Measurements from ENCODE around the gene CTTNBP2.

Gene CTTNBP2

DNA sequence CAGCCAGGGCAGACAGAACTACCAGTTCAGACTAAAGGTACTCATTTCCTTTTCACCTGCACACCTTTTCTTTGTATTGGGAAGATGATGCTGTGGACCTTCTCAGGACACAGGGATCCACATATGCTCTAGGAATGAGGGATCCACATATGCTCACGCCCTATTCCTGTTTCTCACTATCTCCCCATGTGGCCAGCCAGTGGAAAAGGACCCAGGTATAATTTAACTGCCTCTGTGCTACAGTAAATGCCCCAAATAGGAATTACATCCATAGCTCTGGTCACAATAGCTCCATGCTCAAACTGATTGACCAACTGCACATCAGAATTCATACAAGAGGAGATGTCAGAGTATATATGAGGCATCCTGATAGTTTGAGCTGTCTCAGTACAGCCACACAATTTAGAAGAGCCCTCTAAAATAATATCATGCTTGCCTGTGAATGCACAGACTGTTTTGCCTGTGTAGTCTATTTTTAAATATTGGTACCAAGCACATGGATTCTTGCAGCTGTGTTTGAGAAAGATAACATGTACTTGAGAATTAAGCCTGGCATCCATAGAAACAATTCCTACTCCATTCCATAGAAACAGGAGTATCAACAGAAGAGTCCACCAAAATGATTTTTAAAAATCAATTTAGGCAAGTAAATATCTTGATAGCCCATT, 43.7 kb downstream of the CTTNBP2 start:
- in situ Hi-C loops (cut with MboI; ENCODE audit: low pct_unique_long_range_greater_than_20kb, low sequenced_read_pairs), result no loop called here
- DNase-seq, result no peak

DNA sequence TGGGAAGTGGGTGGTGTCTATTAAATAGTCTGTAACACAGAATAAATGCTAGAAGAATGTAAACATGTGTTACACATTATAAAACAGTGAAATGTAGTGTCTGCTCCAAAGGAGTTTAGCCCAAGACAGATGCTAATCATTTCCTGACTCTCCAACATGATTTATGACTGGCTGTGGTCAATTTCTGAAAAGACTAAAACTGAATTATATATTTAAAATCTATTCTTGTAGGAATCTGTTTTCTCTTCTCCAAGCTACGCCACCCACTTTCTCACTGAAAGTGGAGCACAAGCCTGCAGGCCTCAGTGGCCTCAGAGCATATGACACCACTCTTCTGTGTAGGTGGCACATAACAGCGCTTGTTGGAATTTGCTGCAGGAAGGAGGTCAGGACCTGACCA, 44.4 kb downstream of the CTTNBP2 start:
- no peak for DNase-seq
- in situ Hi-C loops (cut with MboI; ENCODE audit: low pct_unique_long_range_greater_than_20kb, low sequenced_read_pairs), result no loop called here

DNA sequence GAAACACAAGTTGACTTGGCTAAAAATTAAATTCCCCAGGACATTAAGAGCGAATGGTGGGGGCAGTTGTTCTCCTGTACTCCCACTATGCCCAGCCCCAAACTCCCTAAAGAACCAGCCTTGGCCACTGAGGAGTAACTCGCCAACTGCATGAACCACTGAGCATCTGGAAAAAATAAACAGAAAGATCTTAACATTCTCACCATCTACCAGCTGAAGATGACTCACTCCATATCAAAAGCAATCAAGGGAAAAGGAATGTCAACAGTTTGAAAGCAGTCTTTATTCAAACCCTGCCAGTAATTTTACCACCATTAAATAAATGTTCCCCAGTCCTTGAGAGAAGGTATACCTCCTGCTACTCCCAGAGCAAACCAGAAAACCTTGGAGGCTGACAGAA, 45.4 kb downstream of the CTTNBP2 start:
- in situ Hi-C loops (cut with MboI; ENCODE audit: low pct_unique_long_range_greater_than_20kb, low sequenced_read_pairs), result no loop called here
- no peak for DNase-seq

DNA sequence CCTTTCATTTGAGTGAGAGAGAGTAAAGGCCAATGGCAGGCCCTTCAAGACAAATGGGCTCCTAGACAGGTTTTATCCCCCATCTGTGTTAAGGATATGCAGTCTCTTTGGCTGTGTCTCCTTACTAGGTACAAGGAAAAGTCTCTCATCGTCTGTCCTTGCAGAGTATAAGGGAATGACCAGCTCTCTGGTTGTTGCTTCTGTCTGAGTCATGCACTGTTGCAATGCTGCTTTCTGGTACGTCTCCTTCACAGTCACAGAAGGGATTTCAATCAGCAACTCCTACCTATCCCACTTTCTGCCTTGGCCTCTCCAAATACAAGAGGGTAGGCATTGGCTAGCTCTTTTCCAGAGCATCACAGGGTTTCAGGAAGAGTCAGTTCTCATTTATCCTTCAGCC, 48.1 kb downstream of the CTTNBP2 start:
- no peak for DNase-seq

DNA sequence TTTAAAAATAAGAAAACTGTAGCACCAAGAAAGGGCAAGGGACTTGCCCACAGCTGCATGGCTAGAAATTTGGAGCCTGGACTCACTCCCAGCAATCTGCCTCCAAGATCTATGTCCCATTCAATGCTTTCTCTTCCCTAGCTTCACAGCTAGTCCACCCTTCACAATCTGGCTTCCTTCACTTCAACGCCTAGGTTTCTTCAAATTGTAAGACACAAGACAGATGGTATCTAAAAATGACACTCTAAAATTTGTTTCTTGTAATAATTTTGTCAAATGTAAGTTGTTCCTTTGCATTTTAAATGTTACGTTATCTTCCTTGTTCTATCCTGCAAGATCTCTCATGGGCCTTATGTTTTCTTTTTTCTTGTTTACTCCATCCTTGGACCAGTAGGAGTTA, 48.6 kb downstream of the CTTNBP2 start:
- no peak for DNase-seq
- in situ Hi-C loops (cut with MboI; ENCODE audit: low pct_unique_long_range_greater_than_20kb, low sequenced_read_pairs), result no loop called here

More for the DNA sequence above, 48.1 kb downstream of the CTTNBP2 start:
- in situ Hi-C loops (cut with MboI; ENCODE audit: low pct_unique_long_range_greater_than_20kb, low sequenced_read_pairs), result no loop called here

DNA sequence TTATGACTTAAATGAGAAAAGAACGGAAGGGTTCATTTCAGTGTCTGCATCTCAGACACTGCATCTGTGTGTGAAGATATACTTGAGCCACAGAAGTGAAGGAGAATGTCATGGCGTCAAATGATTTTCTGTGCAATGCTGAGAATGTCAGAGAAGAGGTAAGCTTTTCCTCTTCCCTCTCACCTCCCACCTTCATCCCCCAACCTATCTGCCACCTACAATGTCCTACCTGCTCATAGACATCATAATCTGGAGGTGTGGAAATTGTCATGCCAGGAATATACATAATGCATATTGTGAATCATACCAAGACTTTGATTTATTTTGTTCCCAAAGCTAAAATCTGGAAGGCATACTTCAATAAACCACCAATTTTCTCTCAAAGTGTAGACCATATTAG, 53.7 kb downstream of the CTTNBP2 start:
- in situ Hi-C loops (cut with MboI; ENCODE audit: low pct_unique_long_range_greater_than_20kb, low sequenced_read_pairs), result no loop called here
- no peak for DNase-seq

DNA sequence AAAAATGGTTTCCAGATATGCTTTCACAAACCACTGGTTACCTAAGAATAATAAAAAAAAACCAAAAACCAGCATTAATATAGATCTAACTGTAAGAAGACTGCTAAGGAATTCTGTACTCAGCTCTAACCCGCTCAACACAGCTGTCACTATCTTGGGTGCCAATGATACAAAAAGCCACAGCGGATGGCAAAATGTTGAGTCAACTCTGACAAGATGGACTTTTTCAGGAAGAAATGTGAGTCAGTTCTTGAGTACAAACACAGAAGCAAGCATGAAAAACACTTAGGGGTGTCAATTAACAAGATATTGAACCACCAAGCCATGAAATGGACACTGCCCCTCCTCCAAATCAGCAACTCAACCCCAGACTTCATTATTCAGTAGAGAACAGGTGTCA, 55.0 kb downstream of the CTTNBP2 start:
- in situ Hi-C loops (cut with MboI; ENCODE audit: low pct_unique_long_range_greater_than_20kb, low sequenced_read_pairs), result no loop called here
- no peak for DNase-seq

DNA sequence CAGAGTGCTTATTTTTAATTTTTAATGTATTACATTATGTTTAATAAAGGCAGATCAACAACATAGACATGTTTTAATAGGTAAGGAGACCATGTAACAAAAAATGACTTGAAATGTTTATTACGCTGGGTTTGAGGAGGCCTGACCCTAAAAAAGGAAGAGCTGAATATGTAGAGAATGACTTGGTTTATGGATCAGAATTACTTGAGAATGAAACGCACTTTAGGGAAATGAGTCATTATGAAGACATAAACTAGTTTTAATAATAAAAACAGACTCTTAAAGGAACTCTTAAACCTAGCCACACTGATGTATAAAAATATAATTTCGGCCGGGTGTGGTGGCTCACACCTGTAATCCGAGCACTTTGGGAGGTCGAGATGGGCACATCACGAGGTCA, 56.5 kb downstream of the CTTNBP2 start:
- in situ Hi-C loops (cut with MboI; ENCODE audit: low pct_unique_long_range_greater_than_20kb, low sequenced_read_pairs), result no loop called here
- DNase-seq, result no peak

DNA sequence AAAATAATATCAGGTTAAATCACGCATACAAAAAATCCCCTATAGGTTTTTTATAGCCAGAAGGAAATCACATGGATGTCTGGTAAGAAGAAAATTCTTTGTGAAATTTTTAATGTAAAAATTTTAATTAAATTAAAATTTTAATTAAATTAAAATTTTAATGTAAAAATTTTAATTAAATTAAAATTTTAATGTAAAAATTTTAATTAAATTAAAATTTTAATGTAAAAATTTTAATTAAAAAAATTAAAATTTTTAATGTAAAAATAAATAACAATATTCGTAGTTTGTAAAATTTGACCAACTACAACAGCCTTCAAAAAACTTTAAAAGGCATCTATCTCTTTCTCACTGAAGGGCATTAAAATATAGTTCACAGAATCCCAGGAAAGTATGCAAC, 61.5 kb downstream of the CTTNBP2 start:
- DNase-seq, result no peak
- in situ Hi-C loops (cut with MboI; ENCODE audit: low pct_unique_long_range_greater_than_20kb, low sequenced_read_pairs), result no loop called here

DNA sequence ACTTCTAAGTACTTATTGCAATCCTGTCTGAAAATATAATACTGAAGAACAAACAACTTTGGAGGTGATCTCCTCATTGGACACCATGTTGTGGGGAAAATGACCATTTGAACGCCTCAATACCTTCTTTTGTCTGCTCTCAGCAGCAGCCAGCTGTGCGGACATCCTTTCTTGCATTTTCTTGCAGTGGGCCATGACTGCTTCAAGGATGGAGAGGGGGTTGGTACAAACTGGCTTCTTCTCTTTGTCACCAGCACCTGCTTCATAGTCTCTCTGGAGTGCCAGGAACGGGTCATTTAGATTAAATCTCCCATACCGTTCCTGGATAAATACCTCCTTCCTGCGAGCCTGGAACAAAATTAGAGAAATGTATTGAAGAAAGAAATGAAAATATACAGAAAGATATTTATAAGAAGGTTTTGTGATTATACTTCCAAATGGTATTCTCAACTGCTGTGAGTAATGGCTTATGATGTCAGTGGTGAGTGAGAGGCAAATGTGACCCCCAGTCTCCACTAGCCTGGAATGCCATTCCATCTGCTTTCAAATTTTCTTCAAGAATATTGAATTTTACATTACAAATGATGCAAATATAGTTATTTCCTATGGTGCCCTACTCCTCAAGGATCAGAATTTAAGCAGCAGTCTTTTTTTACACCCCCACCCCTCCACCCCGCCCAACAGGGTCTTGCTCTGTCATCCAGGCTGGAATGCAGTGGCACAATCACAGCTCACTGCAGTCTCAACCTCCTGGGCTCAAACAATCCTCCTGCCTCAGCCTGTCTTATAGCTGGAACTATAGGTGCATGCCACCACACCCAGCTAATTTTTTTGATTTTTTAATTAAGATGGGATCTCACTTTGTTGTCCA, 62.4 kb downstream of the CTTNBP2 start:
- in situ Hi-C loops (cut with MboI; ENCODE audit: low pct_unique_long_range_greater_than_20kb, low sequenced_read_pairs), result no loop called here
- no peak for DNase-seq

DNA sequence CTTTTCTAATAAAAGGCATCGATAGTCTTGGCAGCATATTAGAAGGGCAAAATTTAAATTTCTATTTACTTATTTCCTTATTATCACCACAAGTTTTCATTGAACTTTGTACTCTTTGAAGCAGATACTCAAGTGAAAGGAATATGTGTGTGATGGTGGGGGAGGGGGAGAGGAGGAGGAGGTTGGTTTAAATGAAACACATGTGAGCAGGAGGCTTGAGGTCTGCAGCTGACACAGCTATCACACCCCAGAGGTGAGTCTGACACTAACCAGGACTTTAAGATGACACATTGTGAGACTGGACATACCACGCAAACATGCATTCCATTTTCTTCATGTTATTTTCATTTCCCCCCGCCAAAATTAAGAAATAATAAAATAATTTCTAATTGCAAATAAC, 63.3 kb downstream of the CTTNBP2 start:
- in situ Hi-C loops (cut with MboI; ENCODE audit: low pct_unique_long_range_greater_than_20kb, low sequenced_read_pairs), result no loop called here
- DNase-seq, result no peak

DNA sequence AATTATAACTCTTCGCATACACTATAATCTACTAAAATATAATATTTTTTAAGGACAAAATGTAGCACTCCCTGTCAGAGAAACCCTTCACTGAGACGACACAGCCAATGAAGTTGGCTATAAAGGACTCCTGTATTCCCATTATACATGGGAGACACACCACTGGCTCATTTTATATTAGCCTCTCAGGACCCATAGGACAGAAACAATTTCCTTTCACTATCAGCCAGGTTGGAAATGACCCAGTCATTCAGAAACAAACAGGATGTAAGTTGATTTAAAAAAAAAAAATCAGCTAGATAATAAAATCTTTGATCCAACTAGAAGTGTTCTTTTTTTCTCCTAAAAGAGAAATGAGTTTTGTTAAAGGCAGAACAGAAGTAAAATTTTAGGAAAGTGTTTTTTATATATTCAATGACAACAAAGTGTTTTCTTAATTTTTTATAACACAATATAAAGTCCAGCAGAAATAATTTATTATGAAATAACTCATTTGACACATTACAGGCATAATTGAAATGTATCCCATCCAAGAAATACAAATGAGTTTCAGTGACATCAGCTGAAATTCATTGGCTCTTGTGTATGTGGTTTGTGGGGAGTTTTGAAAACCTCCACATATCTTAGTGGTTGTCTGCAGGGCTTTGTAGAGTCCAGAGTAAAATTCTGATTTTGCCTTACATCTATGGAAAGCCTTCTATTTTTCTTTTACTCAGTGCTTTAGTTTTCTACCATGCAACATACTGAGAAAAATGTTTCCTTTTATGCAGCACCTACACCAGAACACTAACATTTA, 64.1 kb downstream of the CTTNBP2 start:
- DNase-seq, result no peak
- in situ Hi-C loops (cut with MboI; ENCODE audit: low pct_unique_long_range_greater_than_20kb, low sequenced_read_pairs), result no loop called here

DNA sequence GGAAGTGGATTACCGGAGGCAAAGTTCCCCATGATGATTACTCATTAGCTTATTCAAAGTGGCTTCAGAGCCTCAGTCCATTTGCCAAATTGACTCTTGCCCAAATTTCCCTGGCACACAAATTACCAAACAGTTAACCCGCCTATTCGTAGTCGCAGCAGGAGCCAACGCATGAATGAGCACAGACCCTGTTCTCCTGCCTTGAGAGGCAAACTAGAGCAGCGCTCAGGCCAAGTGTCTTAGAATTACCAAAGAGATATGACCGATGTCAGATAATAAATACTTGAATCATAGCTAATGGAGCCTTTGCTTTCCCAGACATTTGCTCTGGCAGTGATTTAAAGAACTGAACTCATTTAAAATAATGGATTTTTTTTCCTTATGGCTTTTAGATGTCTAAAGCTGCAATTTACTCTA, 64.9 kb downstream of the CTTNBP2 start:
- in situ Hi-C loops (cut with MboI; ENCODE audit: low pct_unique_long_range_greater_than_20kb, low sequenced_read_pairs), result no loop called here
- DNase-seq, result no peak

DNA sequence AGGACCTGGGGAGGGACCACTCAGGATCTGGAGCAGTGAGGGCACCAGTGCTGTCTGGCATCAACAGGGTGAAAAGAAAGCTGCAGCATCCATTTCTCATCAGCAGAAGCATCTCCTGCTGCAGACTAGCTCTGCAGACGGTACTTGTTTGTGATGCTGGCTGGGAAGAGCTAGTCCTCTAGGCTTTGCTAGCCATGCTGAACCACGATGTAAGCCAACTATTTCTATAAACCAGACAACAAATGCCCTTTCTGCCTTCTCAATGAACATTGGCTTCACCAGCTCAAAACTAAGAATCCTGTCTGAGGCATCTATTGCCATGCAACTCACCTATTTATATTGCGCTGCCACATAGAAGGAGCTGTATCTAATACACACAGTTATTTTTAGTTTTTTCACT, 65.6 kb downstream of the CTTNBP2 start:
- in situ Hi-C loops (cut with MboI; ENCODE audit: low pct_unique_long_range_greater_than_20kb, low sequenced_read_pairs), result no loop called here

DNA sequence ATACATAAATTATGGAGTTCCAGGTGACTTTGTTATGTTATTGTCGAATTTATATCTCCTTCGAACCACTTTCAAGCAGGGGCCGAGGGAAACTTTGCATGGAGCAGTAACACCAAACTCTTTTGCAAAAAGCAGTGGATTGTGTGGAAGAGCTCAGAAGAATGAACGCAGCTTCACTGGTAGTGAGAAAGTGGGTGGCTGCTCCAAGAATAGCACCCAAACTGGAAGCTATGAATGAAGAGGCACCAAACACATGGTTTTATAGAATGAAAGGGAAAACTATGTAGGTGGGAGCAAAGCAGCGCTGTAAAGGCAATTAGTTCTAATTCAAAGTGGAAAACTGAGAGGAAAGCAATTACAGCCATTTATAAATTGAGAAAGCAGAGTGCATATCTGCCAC, 67.2 kb downstream of the CTTNBP2 start:
- in situ Hi-C loops (cut with MboI; ENCODE audit: low pct_unique_long_range_greater_than_20kb, low sequenced_read_pairs), result no loop called here

More for the DNA sequence above, 65.6 kb downstream of the CTTNBP2 start:
- no peak for DNase-seq

DNA sequence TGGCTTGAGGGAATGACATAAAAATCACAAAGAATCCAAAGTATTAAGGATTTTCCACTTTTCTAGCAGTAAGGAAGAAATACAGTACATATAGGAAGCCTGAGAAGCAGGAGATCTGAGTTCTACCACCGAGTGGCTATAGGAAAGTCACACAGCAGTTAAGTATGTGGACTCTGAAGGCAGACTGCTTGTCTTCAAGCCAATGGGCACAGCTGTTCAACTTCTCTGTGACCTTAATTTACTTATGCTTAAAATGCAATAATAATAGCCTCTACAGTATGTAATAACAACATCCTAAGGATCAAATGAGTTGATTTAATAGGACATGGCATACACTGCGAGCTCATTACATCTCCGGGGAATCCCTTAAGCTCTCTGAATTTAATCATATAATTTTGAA, 68.0 kb downstream of the CTTNBP2 start:
- in situ Hi-C loops (cut with MboI; ENCODE audit: low pct_unique_long_range_greater_than_20kb, low sequenced_read_pairs), result no loop called here
- DNase-seq, result no peak

More for the DNA sequence above, 67.2 kb downstream of the CTTNBP2 start:
- DNase-seq, result no peak

DNA sequence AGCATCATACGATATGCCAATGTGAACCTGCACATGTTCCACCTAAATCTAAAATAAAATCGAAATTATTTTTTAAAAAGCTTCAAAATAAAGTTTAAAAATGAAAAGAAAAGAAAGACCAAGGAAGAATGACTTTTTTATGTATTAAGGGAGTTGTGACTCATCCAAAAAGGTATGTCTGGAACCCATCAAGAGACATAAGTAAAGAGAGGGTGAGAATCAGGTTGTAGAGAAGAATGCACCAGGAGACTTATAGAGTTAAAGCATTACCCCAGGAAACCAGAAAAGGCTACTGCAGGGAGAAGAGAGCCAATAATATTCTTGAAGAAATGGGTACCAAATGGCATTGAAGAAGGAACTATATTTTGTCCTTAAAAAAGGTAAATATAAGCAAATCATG, 69.8 kb downstream of the CTTNBP2 start:
- DNase-seq, result no peak
- in situ Hi-C loops (cut with MboI; ENCODE audit: low pct_unique_long_range_greater_than_20kb, low sequenced_read_pairs), result no loop called here

DNA sequence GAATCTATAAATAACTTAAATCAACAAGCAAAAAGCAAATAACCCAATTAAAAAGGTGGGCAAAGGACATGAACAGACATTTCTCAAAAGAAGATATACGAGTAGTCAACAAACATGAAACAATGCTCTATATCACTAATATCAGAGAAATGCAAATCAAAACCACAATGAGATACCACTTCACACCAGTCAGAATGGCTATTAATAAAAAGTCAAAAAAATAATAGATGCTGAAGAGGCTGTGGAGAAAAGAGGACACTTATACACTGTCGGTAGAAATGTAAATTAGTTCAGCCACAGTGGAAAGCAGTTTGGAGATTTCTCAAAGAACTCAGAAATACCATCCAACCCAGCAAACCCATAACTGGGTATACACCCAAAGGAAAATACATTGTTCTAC, 70.6 kb downstream of the CTTNBP2 start:
- DNase-seq, result no peak
- in situ Hi-C loops (cut with MboI; ENCODE audit: low pct_unique_long_range_greater_than_20kb, low sequenced_read_pairs), result no loop called here

DNA sequence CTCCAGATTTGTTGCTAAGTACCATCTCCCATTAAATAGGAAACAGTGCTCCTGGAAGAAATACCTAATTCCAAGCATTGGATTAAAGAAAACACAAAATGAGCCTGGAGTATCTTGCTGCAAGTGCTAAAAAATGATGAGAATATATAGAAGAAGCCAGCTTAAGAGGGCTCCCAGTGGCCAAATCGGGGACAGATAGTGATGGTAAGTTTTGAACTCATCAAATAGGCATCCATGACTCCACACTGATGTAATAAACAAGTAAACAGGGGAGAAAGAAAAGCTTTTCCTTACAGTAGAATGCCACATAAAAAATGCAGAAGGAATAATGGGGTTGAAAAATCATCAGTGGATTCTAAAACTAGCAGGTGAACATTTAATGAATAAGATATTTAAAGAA, 72.4 kb downstream of the CTTNBP2 start:
- in situ Hi-C loops (cut with MboI; ENCODE audit: low pct_unique_long_range_greater_than_20kb, low sequenced_read_pairs), result no loop called here

DNA sequence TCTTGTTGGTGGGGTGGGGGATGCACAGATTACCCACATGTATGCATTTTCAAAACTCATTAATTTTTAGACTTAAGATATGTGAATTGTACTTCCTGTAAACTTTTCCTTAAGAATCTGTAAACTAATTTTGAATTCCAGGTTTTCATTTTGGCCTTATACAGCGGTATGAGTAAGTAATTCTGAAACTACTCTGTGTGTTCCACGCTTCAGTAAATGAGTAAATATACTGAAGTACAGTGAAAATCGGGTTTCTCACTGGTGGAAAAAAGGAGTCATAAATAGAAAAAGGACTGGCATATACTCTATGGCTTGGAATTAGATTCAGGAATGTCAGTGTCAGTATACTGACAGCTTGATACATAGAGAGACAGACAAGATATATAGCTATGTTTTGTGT, 72.8 kb downstream of the CTTNBP2 start:
- no peak for DNase-seq
- in situ Hi-C loops (cut with MboI; ENCODE audit: low pct_unique_long_range_greater_than_20kb, low sequenced_read_pairs), result no loop called here

More for the DNA sequence above, 72.4 kb downstream of the CTTNBP2 start:
- no peak for DNase-seq
